Activated B cell treated with CpG ODN at 0.5 μM for 24 hours (primary cell): ENCODE data around the gene LY6G6F. TPM values are rescaled to one million over a fixed set of nuclear protein-coding genes. Genes with fewer than 3 reads are reported as not detected.

ENCODE experiments used
- ATAC-seq: fragments of 200-7000 bp; cut with Tn5 transposase; one replicate; pipeline ENCODE4 v1.10.0; 2021; ENCODE audit warnings: low read depth, mild to moderate bottlenecking, moderate library complexity
- CTCF ChIA-PET: fragments of 350-600 bp; sonication (Branson Sonifier 250); formaldehyde crosslinking; loops from one replicate; lab custom pipeline; 2021; ENCODE audit warnings: antibody characterized with exemption; lab: Charles Lee
- POLR2A ChIA-PET: fragments of 350-600 bp; sonication (Branson Sonifier 250); formaldehyde crosslinking; loops from one replicate; lab custom pipeline; 2021; ENCODE audit warnings: antibody characterized with exemption; lab: Charles Lee
- DNase-seq: peaks from one replicate; pipeline ENCODE4 v3.0.0; 2022
- H3K27ac Mint-ChIP-seq: one replicate; pipeline ENCODE4 v1.8.0; 2020; ENCODE audit warnings: mixed read lengths
- H3K27me3 Mint-ChIP-seq: one replicate; pipeline ENCODE4 v1.8.0; 2021; ENCODE audit warnings: mixed read lengths
- H3K36me3 Mint-ChIP-seq: one replicate; pipeline ENCODE4 v1.8.0; 2021; ENCODE audit warnings: low read depth, mixed read lengths
- H3K4me1 Mint-ChIP-seq: one replicate; pipeline ENCODE4 v1.8.0; 2021; ENCODE audit warnings: mixed read lengths
- H3K4me3 Mint-ChIP-seq: one replicate; pipeline ENCODE4 v1.8.0; 2020; ENCODE audit warnings: mild to moderate bottlenecking, mixed read lengths
- H3K9me3 Mint-ChIP-seq: one replicate; pipeline ENCODE4 v1.8.0; 2020; ENCODE audit warnings: mixed read lengths
- intact Hi-C: fragments of 100-400 bp; cut with micrococcal nuclease; formaldehyde crosslinking; loops from one replicate; pipeline ENCODE4 v1.15.1; 2024
- total RNA-seq: library from RNA; stranded (reverse); gene quantifications from 2 replicates; pipeline ENCODE4 v1.2.3, GENCODE V29; 2022
- TF ChIP-seq, protein P1 (sequence below): fragments of 200-600 bp; IDR thresholded peaks from one replicate; pipeline ENCODE4 v1.8.0; 2022; ENCODE audit warnings: antibody characterized with exemption, mild to moderate bottlenecking

LY6G6F gene
- total RNA-seq, 1 donor from 2014 or later, result not detected

GRCh38 chr6:31666337-31666965 is 40.2 kb upstream of the LY6G6F start:
- Mint-ChIP-seq H3K36me3 (peaks cover 89% of the 10 kb centered on the region), H3K27ac (peak overlapping the region; percentile 95)
- POLR2A ChIA-PET, result interaction anchor here (0.5 to 6.2 kb wide), 9 partner anchors 13 to 306 kb away, joined by 3 to 188 read pairs (median 4); partner anchors contain the start of genes ABHD16A, APOM, BAG6 and DXO

GRCh38 chr6:31669676-31670075 is 37.0 kb upstream of the LY6G6F start, which contains the start of gene LY6G5B:
Gene LY6G5B (plus strand): TSS chr6:31669976. CDS start chr6:31670951, 975 bp downstream.
- ATAC-seq (no peak), DNase-seq (no peak)
- POLR2A ChIA-PET, result interaction anchor here (0.7 to 1.2 kb wide), 3 partner anchors 9 to 18 kb away, joined by 3 to 4 read pairs (median 4); partner anchors contain the start of gene C6orf47
- CTCF ChIA-PET, result no interaction called here
- H3K4me1 Mint-ChIP-seq, result peaks cover 29% of the 10 kb centered on the region
- no peak within 1 kb of the TSS for H3K27ac Mint-ChIP-seq
- TF ChIP-seq, protein P1, sequence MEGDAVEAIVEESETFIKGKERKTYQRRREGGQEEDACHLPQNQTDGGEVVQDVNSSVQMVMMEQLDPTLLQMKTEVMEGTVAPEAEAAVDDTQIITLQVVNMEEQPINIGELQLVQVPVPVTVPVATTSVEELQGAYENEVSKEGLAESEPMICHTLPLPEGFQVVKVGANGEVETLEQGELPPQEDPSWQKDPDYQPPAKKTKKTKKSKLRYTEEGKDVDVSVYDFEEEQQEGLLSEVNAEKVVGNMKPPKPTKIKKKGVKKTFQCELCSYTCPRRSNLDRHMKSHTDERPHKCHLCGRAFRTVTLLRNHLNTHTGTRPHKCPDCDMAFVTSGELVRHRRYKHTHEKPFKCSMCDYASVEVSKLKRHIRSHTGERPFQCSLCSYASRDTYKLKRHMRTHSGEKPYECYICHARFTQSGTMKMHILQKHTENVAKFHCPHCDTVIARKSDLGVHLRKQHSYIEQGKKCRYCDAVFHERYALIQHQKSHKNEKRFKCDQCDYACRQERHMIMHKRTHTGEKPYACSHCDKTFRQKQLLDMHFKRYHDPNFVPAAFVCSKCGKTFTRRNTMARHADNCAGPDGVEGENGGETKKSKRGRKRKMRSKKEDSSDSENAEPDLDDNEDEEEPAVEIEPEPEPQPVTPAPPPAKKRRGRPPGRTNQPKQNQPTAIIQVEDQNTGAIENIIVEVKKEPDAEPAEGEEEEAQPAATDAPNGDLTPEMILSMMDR, result no peak
- H3K36me3 Mint-ChIP-seq, result peaks cover 85% of the 10 kb centered on the region
- H3K4me3 Mint-ChIP-seq, result no peak within 1 kb of the TSS
- H3K27me3 Mint-ChIP-seq, result no peaks in the 10 kb centered on the region
- intact Hi-C loops, result loop anchor here (5.0 to 10.0 kb wide), 3 partner anchors 228 to 505 kb away; partner anchors contain the start of genes AGPAT1, ATF6B, EHMT2 and RNF5
- H3K9me3 Mint-ChIP-seq, result no peaks in the 10 kb centered on the region

More at GRCh38 chr6:31666337-31666965, 40.2 kb upstream of the LY6G6F start:
- TF ChIP-seq, protein P1, result no peak
- intact Hi-C loops, result loop anchor here (1.0 to 10.0 kb wide), 4 partner anchors 196 to 508 kb away; partner anchors contain the start of genes AGPAT1, ATF6B, EHMT2 and NEU1
- Mint-ChIP-seq H3K9me3 (no peaks in the 10 kb centered on the region), H3K4me1 (peaks cover 55% of the 10 kb centered on the region), H3K4me3 (peak overlapping the region; percentile 96), H3K27me3 (no peaks in the 10 kb centered on the region)
- no peak for ATAC-seq
- DNase-seq, result no peak
- CTCF ChIA-PET, result no interaction called here

DNA sequence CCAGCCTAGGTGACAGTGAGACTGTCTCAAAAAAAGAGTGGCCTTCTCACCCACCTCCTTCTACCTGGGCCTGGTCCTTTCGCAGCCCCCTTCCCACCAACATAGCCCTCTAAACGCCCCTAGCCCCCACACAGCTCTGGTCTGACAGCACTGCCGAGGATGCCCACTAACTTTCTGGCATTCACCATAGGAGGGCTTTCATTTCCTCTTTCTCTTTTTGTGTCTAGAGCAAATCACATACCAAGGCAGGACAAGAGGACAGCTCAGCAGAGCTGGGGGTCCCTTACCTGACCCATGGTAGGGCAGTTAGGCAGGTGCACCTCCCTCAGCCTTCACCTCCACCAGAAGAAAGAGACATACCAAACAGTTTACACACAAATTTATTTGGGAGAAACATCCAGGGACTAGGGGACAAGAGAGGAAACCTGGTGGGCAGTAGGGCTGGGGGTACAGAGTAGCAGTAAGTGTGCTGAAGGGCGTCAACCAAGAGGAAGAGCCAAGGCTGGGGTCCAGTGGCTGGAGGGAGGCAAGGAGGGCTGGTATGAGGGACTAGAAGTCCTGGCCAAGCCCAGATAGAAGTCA is 30.3 kb upstream of the LY6G6F start:
- TF ChIP-seq, protein P1, result no peak
- intact Hi-C loops, result no loop called here
- no peaks in the 10 kb centered on the region for H3K9me3 Mint-ChIP-seq
- no peaks in the 10 kb centered on the region for H3K27me3 Mint-ChIP-seq
- ATAC-seq (peak; percentile 20), DNase-seq (no peak)
- CTCF ChIA-PET, result interaction anchor here (0.8 kb wide), 1 partner anchor 277 kb away, joined by 3 read pairs; no protein-coding TSS in a partner anchor
- H3K4me3 Mint-ChIP-seq, result no peak overlapping the region
- peaks cover 26% of the 10 kb centered on the region for H3K36me3 Mint-ChIP-seq
- POLR2A ChIA-PET, result interaction anchor here (0.6 to 1.0 kb wide), 3 partner anchors 13 to 135 kb away, joined by 3 read pairs; no protein-coding TSS in a partner anchor
- peaks cover 26% of the 10 kb centered on the region for H3K4me1 Mint-ChIP-seq
- H3K27ac Mint-ChIP-seq, result peak overlapping the region; percentile 27

DNA sequence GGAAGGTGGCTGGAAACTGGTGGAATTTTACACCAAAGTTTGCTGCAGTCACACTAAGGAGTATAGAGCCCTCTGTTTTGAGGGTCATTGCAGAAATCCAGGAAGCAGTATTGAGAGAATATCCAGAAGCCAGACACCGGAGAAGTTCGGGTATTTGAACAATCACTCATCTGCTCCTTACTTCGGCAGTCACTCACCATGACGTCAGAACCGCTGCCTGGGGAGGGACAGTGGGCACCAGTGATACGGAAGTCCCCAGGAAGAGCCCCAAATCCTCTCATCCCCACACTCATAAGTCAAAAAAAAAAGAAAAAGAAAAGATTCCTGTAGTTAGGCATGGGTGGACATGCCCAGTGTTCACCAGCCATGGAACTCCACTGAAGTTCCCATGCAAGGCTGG is 29.8 kb upstream of the LY6G6F start:
- intact Hi-C loops, result no loop called here
- H3K27me3 Mint-ChIP-seq, result no peaks in the 10 kb centered on the region
- no peak for ATAC-seq
- ChIA-PET CTCF (no interaction called here), POLR2A (interaction anchor here (1.0 kb wide), 1 partner anchor 61 kb away, joined by 3 read pairs; no protein-coding TSS in a partner anchor)
- no peak overlapping the region for H3K4me3 Mint-ChIP-seq
- no peak for DNase-seq
- H3K4me1 Mint-ChIP-seq, result peaks cover 31% of the 10 kb centered on the region
- no peaks in the 10 kb centered on the region for H3K9me3 Mint-ChIP-seq
- H3K27ac Mint-ChIP-seq, result no peak overlapping the region
- TF ChIP-seq, protein P1, result no peak
- peaks cover 22% of the 10 kb centered on the region for H3K36me3 Mint-ChIP-seq

DNA sequence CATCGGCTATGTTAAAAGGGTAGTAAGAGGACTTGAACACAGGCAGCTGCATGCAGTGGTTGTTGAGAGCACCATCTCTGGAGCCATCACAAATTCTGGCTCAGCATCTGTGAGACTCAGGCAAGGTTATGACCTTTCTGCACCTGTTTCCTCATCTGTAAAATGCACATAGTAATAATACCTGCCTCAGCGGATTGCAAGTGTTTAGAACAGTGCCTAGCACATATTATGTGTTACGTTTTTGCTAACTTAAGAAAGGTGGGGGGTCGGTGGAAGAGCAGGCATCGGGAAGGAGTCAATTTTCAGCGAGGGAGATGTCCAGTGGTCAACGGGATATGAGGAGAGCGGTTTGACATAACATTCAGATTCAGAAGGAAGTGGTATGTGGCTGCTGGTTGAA is 28.7 kb upstream of the LY6G6F start:
- no peaks in the 10 kb centered on the region for H3K9me3 Mint-ChIP-seq
- H3K4me3 Mint-ChIP-seq, result no peak overlapping the region
- H3K4me1 Mint-ChIP-seq, result peaks cover 36% of the 10 kb centered on the region
- POLR2A ChIA-PET, result interaction anchor here (1.0 kb wide), 1 partner anchor 13 kb away, joined by 3 read pairs; the partner anchor contains the start of gene GPANK1
- CTCF ChIA-PET, result interaction anchor here (0.9 kb wide), 1 partner anchor 92 kb away, joined by 3 read pairs; no protein-coding TSS in a partner anchor
- no peak for ATAC-seq
- peaks cover 11% of the 10 kb centered on the region for H3K36me3 Mint-ChIP-seq
- TF ChIP-seq, protein P1, result no peak
- H3K27ac Mint-ChIP-seq, result no peak overlapping the region
- no peak for DNase-seq
- no peaks in the 10 kb centered on the region for H3K27me3 Mint-ChIP-seq
- intact Hi-C loops, result no loop called here
